GM21717 (cell line): ENCODE results near the gene MOSPD3.

Source experiments
- ATAC-seq: cut with Tn5 transposase; IDR thresholded peaks from one replicate; pipeline ENCODE4 v1.9.1; 2021; ENCODE audit warnings: mild to moderate bottlenecking, moderate library complexity; ENCODE audit not compliant: unreplicated experiment

Gene MOSPD3

GRCh38 chr7:100621554-100621953 is 9.2 kb downstream of the MOSPD3 start:
- ATAC-seq: no peak

- ATAC-seq: no peak
These were observed 11.8 kb downstream of the MOSPD3 start for GRCh38 chr7:100623951-100624824.

DNA sequence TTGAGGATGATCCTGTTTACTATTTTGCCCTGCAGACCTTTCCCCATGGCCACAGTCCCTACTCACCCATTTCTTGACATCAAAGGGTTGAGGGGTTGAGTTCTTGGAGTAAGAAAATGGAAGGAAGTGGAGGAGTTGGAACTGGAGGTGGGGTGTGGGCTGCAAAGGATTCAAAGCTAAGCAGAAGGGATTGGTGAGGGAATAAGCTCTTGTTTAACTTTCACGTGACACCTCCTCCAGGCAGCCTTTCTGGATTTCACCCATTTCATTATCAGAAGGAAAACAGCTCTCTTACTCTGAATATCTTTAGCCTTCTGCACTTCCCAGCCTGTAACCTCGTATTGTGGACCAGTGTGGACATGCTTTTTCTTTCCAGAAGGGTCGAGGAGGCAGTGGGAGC is 13.7 kb downstream of the MOSPD3 start:
- no peak for ATAC-seq

DNA sequence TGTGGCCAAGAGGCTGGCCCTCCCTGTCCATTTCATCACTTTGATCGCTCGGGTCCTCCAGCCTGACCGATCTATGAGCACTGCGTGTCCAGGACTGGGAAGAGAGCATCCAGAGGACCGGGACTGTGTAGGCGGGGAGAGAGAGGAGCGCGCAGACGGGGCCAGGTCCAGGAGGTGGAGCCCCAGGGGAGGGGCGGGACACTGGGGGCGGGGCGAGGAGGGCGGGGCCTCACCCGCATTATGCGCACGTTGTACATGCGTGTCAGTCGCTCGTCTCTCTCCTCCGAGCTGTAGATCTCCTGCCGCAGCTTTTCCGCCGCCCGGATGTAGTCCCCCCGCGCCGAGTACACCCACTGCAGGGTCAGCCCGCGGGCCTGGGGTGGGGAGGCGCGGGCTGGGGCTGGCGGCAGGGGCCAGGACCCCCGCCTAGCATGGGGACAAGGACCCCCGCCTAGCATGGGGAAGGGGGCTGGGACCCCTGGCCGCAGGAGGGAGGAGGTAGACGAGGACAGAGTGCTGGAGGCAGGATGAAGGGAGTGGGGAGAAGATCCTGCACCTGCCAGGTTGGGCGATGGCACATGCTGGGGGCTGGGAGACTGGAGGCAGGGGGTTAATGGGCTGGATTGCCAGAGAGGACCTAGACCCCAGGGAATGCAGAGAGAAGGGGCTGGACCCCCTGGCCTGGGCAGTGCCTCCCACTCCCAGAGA is 14.3 kb downstream of the MOSPD3 start:
- peak; percentile 67 for ATAC-seq

GRCh38 chr7:100627238-100627549 is 14.9 kb downstream of the MOSPD3 start:
- ATAC-seq: no peak

DNA sequence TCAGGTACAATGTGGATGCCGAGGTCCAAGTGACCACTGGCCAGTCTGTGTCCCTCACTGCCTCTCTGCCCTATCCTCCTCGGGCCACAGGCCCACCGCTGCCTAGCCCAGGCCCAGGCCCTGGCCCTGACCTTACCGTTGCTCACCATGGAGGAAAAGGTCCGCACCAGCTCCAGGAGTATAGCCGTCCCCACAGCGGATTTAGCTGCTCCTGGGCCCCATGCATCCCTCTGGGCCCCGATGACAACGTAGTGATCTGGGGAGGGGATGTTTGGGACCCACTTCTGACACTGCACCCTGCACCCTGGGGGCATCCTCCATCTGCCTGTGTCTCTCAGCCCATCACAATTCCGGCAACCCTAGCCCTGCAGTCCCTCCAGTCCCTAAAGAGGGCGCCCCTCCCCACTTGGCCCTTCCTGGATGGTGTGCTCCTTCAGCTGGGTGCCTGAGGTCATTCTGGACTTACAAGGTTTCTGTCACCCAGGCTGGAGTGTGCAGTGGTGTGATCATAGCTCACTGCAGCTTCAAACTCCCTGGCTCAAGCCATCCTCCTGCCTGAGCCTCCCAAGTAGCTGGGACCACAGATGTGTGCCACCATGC is 16.9 kb downstream of the MOSPD3 start:
- ATAC-seq: no peak

- no peak for ATAC-seq
These were observed 17.7 kb downstream of the MOSPD3 start for GRCh38 chr7:100630066-100630465.

DNA sequence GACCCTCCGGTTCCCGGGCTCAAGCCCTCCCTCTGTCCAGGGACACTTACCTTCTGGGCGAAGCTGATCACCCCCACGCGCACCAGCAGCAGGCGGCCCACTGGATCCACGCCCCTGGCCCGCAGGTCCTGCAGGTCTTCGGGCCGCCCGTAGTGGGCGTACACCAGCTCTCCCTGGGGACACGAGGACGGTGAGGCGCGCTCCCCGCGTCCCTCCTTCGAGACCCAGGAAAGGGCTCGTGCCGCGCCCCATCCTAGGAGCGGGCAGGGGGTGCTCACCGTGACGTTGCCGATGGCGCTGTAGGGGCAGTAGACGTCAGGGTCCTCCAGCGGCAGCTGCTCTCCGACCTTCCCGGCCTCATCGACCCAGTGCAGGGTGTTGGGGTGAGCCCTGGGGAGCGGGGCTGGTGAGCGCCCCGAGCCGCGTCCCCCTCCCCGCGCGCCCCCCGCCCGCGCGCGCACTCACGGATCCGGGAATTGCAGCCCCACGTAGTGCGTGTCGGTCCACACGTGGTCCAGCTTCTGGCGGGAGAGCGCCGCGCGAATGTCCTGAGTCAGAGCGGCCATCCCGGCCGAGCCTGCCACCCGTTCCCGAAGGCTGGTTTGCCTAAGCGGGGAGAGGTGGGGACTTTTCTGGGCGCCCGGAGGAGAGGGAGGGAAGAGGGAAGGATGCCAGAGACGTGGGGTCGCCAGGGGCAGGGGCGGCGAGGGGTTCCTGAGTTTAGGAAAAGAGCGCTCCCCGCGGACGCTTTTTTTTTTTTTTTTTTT is 20.8 kb downstream of the MOSPD3 start:
- ATAC-seq: no peak

GRCh38 chr7:100639995-100640516 is 27.7 kb downstream of the MOSPD3 start:
- no peak for ATAC-seq

GRCh38 chr7:100640517-100641440 is 28.4 kb downstream of the MOSPD3 start:
- no peak for ATAC-seq

DNA sequence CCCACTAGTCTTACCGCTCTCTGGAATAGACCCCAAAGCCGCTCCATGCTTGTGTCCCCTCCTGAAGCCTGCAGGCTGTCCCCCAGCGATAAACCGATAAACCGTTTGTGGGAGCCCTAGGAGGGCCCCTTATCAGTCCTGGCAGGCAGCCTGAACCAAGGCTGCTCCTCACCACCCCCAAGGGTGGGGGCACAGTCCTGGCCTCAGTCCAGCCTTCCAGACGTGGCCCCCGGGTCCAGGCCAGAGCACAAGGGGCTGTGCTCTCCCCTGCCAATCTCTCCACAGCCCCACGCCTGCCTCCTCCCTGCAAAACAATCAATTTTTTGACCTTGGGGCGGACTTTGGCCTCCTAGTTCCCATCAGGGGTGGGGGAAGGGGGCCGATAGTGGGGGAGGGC is 29.1 kb downstream of the MOSPD3 start, which contains the start of gene TFR2:
Gene TFR2 (minus strand): TSS at position 90 of the 397 bp plus-strand sequence. CDS start 43 bp downstream, at position 47.
- no peak for ATAC-seq

DNA sequence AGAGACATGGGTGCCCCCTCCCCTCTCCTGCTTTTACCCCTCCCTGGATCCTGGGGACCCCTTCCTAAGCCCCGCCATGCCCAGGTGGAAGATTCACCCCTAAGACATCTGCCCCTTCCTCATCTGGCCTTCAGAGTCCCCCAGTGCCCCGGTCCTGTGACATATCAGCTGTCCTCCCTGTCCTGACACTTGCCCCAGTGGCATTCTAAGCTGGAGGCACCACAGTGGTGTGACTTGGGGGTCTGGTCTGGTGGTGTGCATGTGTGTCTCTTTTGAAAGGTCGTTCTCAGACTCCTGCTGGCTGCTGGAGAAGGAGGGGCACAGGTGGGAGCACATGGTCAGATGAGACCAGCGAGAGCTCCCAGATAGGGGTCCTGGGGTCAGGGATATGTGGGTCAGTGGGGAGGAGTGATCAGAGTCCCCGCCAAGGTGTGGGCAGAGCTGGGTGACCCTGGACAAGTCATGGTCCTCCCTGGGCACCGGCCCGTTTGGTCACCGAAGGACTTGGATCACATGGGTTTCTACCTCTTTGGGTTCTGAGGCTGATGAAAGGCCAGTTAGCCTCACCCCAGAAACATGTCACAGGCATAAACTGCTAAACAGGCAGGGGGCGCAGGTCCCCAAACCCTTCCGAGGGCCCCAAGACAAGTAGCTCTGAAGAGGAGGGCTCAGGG is 29.7 kb downstream of the MOSPD3 start:
- ATAC-seq: no peak

GRCh38 chr7:100642534-100642907 is 30.2 kb downstream of the MOSPD3 start:
- ATAC-seq: no peak

DNA sequence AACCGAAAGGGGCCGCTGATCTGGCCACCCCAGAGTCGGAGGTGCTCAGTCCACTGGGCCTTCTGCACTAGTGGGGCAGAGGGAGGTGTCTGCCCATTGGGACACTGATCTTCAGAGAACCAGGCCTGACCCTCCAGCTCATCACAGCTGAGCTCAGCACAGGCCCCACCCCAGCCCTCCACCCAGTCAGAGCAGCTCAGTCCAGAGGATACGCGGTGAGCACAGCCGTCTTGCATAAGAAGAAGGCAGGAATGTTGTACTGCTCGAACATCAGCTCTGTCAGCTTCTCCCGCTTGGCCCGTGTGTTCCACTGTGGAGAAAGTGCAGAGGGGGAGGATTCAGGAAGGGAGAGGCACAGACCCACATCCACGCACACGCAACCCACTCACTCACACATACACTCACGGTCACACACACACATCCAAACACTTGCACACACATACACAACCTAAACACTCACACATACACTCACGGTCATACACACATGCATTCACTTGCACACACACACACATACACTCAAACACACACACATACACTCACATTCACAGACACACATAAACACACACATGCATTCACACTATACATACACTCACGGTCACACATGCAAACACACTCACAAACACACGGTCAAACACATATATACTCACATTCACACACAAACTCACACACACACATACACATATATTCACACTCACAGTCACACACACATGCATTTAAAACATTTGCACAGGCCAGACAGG is 37.7 kb downstream of the MOSPD3 start:
- no peak for ATAC-seq

DNA sequence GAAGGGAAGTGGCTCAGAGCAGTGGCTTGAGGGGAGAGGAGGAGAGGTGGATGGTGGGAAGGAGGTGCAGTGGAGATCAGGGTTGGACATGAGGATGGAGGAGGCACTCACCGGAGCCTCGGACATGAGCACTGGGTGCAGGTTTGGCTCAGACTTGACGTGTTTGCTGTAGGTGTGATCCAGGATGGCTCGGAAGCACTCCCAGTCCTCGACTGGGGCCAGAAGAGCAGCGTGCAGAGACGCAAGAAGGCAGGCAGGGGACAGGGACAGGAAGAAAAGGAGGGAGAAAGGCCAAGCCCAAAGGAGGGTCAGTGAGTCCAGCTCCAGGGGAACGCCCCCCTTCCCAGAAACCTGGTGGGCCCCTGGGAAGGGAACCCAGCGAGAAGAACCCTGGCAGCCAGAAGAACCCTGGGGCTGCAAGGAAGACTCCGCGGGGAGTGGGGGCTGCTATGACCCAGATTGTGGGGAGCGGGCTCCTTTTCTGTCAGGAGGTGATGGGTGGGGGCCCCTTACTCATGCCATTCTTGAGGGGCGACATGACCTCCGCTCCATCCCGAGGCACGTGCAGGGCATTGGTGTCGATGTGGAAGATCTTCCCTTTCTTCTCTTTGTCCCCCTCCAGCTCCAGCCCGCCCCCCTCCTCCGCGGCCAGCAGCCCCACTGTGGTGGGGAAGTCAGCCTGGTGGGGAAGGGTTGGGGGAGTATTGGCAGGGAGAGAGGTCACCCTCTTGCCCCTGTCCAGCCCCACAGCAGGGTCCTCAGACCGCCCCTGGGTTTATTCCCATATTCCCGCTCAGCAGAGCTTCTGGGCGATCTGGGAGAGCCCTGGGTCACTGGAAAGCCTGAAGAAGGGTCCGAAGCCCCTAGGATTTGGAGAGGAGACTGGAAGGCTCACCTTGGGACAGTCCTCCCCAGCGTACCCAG is 42.8 kb downstream of the MOSPD3 start:
- no peak for ATAC-seq

DNA sequence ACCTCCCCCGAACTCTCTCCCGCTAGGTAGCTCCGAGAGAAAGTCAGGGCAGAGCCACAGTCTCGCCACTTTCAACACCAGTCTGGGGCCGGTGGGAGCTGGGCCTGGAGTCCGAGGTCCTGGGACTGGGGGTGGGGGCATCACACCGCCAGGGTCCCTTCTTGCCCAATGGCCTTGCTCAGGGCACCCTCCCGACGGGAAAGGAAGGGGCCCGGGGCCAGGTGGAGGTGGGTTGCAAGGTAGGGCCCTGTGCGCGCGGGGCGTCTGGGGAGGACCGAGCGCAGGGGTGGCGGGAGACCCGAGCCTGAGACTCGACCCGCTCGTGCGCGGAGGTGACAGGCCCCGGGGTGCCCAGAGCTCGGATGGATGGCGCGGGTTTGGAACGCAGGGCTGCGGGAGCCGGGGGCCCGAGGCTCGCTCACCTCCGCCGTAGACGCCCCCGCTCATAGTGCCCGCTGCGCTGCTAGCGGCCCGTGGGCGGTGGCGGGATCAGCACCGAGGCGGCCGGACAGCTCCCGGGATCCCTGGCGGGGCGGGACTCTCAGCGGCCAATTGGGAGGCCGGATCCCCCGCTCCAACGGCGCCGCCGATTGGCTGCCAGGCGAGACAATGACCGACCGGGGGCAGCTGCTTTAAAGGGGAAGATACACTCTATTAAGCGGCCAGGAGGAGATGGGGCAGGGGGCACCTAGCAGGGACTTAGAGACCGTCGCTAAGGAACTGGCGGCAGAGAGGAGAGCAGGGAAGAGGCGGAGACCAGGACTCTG is 43.8 kb downstream of the MOSPD3 start, which contains the start of gene ACTL6B:
Gene ACTL6B (minus strand): TSS at position 541 of the 767 bp plus-strand sequence. CDS start 94 bp downstream, at position 447.
- ATAC-seq: no peak
